K562 (cell line): ENCODE measurements around the gene BCL3. TPM values are rescaled to one million over a fixed set of nuclear protein-coding genes. Genes with fewer than 3 reads are reported as not detected.

Experiments
- BCL6 ChIP-seq: fragments of 250-450 bp; sonication (Bioruptor Pico); IDR thresholded peaks from 2 replicates; pipeline ENCODE4 v1.4.0; 2020
- BHLHE40 ChIP-seq: IDR thresholded peaks from 2 replicates; pipeline ENCODE4 v1.6.1; 2011; ENCODE audit warnings: low read length, improper control_type of control experiment
- CEBPZ ChIP-seq: fragments of 150-350 bp; IDR thresholded peaks from 2 replicates; pipeline ENCODE4 v1.6.1; 2014; ENCODE audit warnings: low read depth, mild to moderate bottlenecking, low read length, borderline replicate concordance
- CREM ChIP-seq: IDR thresholded peaks from 2 replicates; pipeline ENCODE4 v1.6.1; 2014; ENCODE audit warnings: antibody characterized with exemption, low read depth
- KAT7 ChIP-seq: sonication (generic); formaldehyde crosslinking; IDR thresholded peaks from 2 replicates; pipeline ENCODE4 v1.8.0; 2022; ENCODE audit warnings: missing genetic modification reagents, mild to moderate bottlenecking, borderline replicate concordance
- LARP7 ChIP-seq: fragments of 450-650 bp; IDR thresholded peaks from 2 replicates; pipeline ENCODE4 v1.6.1; 2016
- MYBL2 ChIP-seq, 2 experiments: fragments of 450-650 bp in 1 of 2; sonication (generic) in 1 of 2; formaldehyde crosslinking in 1 of 2; IDR thresholded peaks; 2 replicates each; pipeline versions ENCODE4 v1.6.1 to v1.8.1; 2017 to 2022; ENCODE audit warnings: borderline replicate concordance in 1 of 2, inconsistent platforms in 1 of 2, low read depth in 1 of 2, mild to moderate bottlenecking in 1 of 2, missing genetic modification reagents in 1 of 2, moderate library complexity in 1 of 2
- NFXL1 ChIP-seq: fragments of 450-650 bp; formaldehyde crosslinking; IDR thresholded peaks from 2 replicates; pipeline ENCODE4 v1.4.0; 2021; ENCODE audit warnings: mild to moderate bottlenecking
- NRF1 ChIP-seq, 2 experiments: fragments of 450-650 bp; IDR thresholded peaks in 1 of 2; conservative IDR thresholded peaks in 1 of 2; 2 replicates each; pipeline ENCODE4 v1.6.1; 2014; ENCODE audit warnings: mild to moderate bottlenecking in 2 of 2
- ZBTB11 ChIP-seq, 3 experiments: fragments of 200-800 bp in 1 of 3; fragments of 250-450 bp in 1 of 3; fragments of 450-650 bp in 1 of 3; sonication (Bioruptor Pico) in 1 of 3; sonication (Bioruptor generic) in 1 of 3; formaldehyde crosslinking in 1 of 3; IDR thresholded peaks; 2 replicates each; pipeline versions ENCODE4 v1.6.1 to v1.8.0; 2016 to 2022; ENCODE audit warnings: mild to moderate bottlenecking in 2 of 3, missing genetic modification characterization in 2 of 3, missing compliant biosample characterization in 1 of 3, moderate library complexity in 1 of 3
- ZFP36 ChIP-seq: fragments of 150-350 bp; IDR thresholded peaks from 2 replicates; pipeline ENCODE4 v1.6.1; 2018; ENCODE audit warnings: low read length, low read depth; ENCODE audit not compliant: partially characterized antibody
- ZNF124 ChIP-seq: sonication (generic); formaldehyde crosslinking; IDR thresholded peaks from 2 replicates; pipeline ENCODE4 v1.8.1; 2022; ENCODE audit warnings: missing genetic modification reagents
- ZNF274 ChIP-seq: IDR thresholded peaks from 2 replicates; pipeline ENCODE4 v1.6.1; 2011; ENCODE audit warnings: low read depth, mild to moderate bottlenecking, low read length, moderate library complexity, borderline replicate concordance
- ZNF282 ChIP-seq: sonication (generic); formaldehyde crosslinking; IDR thresholded peaks from 2 replicates; pipeline ENCODE4 v1.8.1; 2023; ENCODE audit warnings: missing genetic modification reagents
- ZNF384 ChIP-seq: IDR thresholded peaks from 2 replicates; pipeline ENCODE4 v1.6.1; 2012; ENCODE audit warnings: low read depth, low read length, improper control_type of control experiment
- ZNF696 ChIP-seq: fragments of 250-450 bp; sonication (Bioruptor Pico); conservative IDR thresholded peaks from 2 replicates; pipeline ENCODE4 v1.4.0; 2020; ENCODE audit warnings: mild to moderate bottlenecking, moderate library complexity
- ZNF780A ChIP-seq: fragments of 250-450 bp; sonication (Bioruptor Pico); IDR thresholded peaks from 2 replicates; pipeline ENCODE4 v1.5.0; 2021; ENCODE audit warnings: mild to moderate bottlenecking
- polyA plus RNA-seq, 8 experiments: library from polyadenylated mRNA; depleted of rRNA in 4 of 8; stranded (reverse) in 5 of 8; unstranded in 3 of 8; fragments of >200 nt; fragmentation: Nextera tagmentation in 2 of 8; fragmentation: Illumina TruSeq in 1 of 8; extraction: Ambion mirVana in 2 of 8; extraction: Trizol in 1 of 8; gene quantifications; 2 replicates each; pipeline versions ENCODE4 v1.2.1 to v1.2.3, GENCODE V29; 2011 to 2014; ENCODE audit warnings: inconsistent platforms in 1 of 8, missing spikeins in 1 of 8
- total RNA-seq, 7 experiments: library from RNA; depleted of rRNA in 6 of 7; stranded (reverse); fragments of >200 nt in 6 of 7; fragmentation: Illumina TruSeq in 2 of 7; extraction: Trizol in 2 of 7; gene quantifications; 2 replicates each; pipeline versions ENCODE4 v1.2.1 to v1.2.3, GENCODE V29; 2011 to 2021; ENCODE audit warnings: low replicate concordance in 1 of 7
- TF ChIP-seq, protein P1 (sequence below): fragments of 200-400 bp; formaldehyde crosslinking; IDR thresholded peaks from 2 replicates; pipeline ENCODE4 v1.6.1; 2017; ENCODE audit warnings: mild to moderate bottlenecking, low read depth, low read length, moderate library complexity

BCL3 gene
- total and polyA plus RNA-seq, 9 of the 15 experiments (the other 6 are each of a cell fraction or from before 2014, with no cell fraction given), result 0.03 to 2.4 (median 0.50) TPM; not detected in 1

DNA sequence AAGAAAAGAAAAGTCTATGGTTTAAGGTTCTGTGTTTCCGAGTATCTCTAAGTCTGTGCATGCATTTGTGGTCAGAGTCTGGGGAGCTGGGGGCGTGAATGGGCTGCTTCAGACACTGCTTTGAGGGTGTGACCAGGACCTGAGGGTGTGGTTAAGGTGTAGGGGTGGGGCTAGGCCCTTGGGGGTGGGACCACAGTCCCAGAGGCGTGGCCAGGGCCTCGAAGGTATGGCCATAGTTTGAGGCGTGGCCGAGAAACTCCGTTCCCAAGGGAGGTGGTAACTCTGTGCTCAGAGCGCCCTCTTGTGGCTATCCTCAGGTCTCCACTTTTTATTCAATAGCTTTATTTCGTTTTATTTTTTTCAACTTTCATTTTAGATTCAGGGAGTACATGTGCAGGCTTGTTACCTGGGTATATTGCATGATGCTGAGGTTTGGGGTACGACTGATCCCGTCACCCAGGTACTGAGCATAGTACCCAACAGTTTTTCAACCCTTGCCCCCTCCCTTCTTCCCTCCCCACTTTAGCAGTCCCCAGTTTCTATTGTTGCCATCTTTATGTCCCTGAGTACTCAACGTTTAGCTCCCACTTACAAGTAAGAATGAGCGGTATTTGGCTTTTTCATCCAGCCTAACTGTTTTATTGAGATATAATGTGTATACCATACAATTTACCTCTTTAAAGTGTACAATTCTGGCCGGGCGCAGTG, 22.2 kb downstream of the BCL3 start (continued):
- TF ChIP-seq CREM (no peak; the same call in 1 of the 2 replicates), BCL6 (no peak), ZBTB11 (CRISPR knock-in tag; IDR thresholded peaks at IDR 0.05) (no peak), ZFP36 (no peak), KAT7 (CRISPR knock-in tag) (no peak), ZNF696 (CRISPR knock-in tag) (no peak), NFXL1 (CRISPR knock-in tag) (no peak), LARP7 (no peak), MYBL2 (IDR thresholded peaks at IDR 0.05; ENCODE audit: low read depth) (no peak), MYBL2 (CRISPR knock-in tag; IDR thresholded peaks at IDR 0.05; ENCODE audit: borderline replicate concordance) (no peak), ZNF384 (peak; percentile 66), ZNF124 (no peak), NRF1 (conservative IDR thresholded peaks at IDR 0.05 in 1 of 2, IDR thresholded peaks at IDR 0.05 in 1 of 2) (peak in 1 of 2 experiments; percentile 39; a peak in 2 of 4 replicates), ZNF274 (no peak), CEBPZ (no peak), BHLHE40 (no peak), ZNF780A (CRISPR knock-in tag) (no peak), ZNF282 (CRISPR knock-in tag) (no peak)
- TF ChIP-seq, protein P1, sequence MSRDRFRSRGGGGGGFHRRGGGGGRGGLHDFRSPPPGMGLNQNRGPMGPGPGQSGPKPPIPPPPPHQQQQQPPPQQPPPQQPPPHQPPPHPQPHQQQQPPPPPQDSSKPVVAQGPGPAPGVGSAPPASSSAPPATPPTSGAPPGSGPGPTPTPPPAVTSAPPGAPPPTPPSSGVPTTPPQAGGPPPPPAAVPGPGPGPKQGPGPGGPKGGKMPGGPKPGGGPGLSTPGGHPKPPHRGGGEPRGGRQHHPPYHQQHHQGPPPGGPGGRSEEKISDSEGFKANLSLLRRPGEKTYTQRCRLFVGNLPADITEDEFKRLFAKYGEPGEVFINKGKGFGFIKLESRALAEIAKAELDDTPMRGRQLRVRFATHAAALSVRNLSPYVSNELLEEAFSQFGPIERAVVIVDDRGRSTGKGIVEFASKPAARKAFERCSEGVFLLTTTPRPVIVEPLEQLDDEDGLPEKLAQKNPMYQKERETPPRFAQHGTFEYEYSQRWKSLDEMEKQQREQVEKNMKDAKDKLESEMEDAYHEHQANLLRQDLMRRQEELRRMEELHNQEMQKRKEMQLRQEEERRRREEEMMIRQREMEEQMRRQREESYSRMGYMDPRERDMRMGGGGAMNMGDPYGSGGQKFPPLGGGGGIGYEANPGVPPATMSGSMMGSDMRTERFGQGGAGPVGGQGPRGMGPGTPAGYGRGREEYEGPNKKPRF, result no peak
